Measurements from ENCODE around the gene PECR. TPM values are rescaled to one million over a fixed set of nuclear protein-coding genes. Genes with fewer than 3 reads are reported as not detected.

Gene PECR
- total and polyA plus RNA-seq, 4 donors: 10.6 to 25.9 (median 13.4) TPM

DNA sequence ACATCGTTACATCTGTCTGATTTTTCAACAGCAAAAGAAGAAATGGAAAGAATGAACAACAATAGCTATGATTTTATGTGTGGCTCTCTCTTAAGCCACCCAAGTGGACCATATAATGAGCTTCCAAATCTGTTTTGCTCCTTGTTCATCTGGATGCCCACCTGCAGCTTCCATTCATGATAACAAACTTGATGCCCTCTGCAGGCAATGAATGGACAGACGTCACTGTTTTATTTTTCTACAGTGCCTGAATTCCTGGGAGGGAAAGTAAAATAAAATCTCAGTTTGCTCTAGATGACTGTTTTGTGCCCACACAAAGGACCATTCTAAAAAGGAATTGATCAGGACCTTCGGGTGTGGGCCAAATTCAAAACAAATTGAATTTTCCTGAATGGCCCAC, 73.2 kb downstream of the PECR start:
- H3K27ac ChIP-seq (ENCODE audit: low read depth in 1 of 2, low read length in 1 of 2): no peak overlapping the region
- no peaks in the 10 kb centered on the region for H3K9me3 ChIP-seq (ENCODE audit: control insufficient read depth in 4 of 4, insufficient read depth in 3 of 4, low read length in 3 of 4)
- WGBS, 2 donors: 90 to 92% methylated on average over 3 of the region's 3 CpGs

GRCh38 chr2:216006164-216006663, 75.4 kb downstream of the PECR start:
- WGBS, 2 donors: 28 to 31% methylated on average over 10 of the region's 10 CpGs
- H3K4me1 ChIP-seq (ENCODE audit: control insufficient read depth in 5 of 5, insufficient read depth in 5 of 5, low read length in 5 of 5): peaks cover 0 to 6% (median 0%) of the 10 kb centered on the region in 5 donors
- no peaks in the 10 kb centered on the region for H3K9me3 ChIP-seq (ENCODE audit: control insufficient read depth in 4 of 4, insufficient read depth in 3 of 4, low read length in 3 of 4)
- H3K4me3 ChIP-seq: no peak overlapping the region
- TF ChIP-seq CTCF (IDR thresholded peaks at IDR 0.05; ENCODE audit: control extremely low read depth, extremely low read depth): no peak
- no peaks in the 10 kb centered on the region for H3K36me3 ChIP-seq (ENCODE audit: control insufficient read depth in 4 of 4, insufficient read depth in 4 of 4, low read length in 4 of 4)
- H3K27me3 ChIP-seq (ENCODE audit: control insufficient read depth in 3 of 3, insufficient read depth in 3 of 3, low read length in 2 of 3): no peaks in the 10 kb centered on the region
- H3K27ac ChIP-seq (ENCODE audit: low read depth in 1 of 2, low read length in 1 of 2): no peak overlapping the region
- DNase-seq (no peak), ATAC-seq (ENCODE audit: insufficient read depth, low FRiP score) (peak; percentile 66)
- no peak overlapping the region for H3K9ac ChIP-seq (ENCODE audit: insufficient read depth in 1 of 2, low read length in 2 of 2)

More for the DNA sequence above, 73.2 kb downstream of the PECR start:
- ATAC-seq (ENCODE audit: insufficient read depth, low FRiP score) (no peak), DNase-seq (no peak)
- H3K4me3 ChIP-seq: no peak overlapping the region
- H3K9ac ChIP-seq (ENCODE audit: insufficient read depth in 1 of 2, low read length in 2 of 2): no peak overlapping the region
- peaks cover 0 to 9% (median 0%) of the 10 kb centered on the region in 5 donors for H3K4me1 ChIP-seq (ENCODE audit: control insufficient read depth in 5 of 5, insufficient read depth in 5 of 5, low read length in 5 of 5)
- no peaks in the 10 kb centered on the region for H3K36me3 ChIP-seq (ENCODE audit: control insufficient read depth in 4 of 4, insufficient read depth in 4 of 4, low read length in 4 of 4)
- no peak for TF ChIP-seq CTCF (IDR thresholded peaks at IDR 0.05; ENCODE audit: control extremely low read depth, extremely low read depth)
- H3K27me3 ChIP-seq (ENCODE audit: control insufficient read depth in 3 of 3, insufficient read depth in 3 of 3, low read length in 2 of 3): no peaks in the 10 kb centered on the region

DNA sequence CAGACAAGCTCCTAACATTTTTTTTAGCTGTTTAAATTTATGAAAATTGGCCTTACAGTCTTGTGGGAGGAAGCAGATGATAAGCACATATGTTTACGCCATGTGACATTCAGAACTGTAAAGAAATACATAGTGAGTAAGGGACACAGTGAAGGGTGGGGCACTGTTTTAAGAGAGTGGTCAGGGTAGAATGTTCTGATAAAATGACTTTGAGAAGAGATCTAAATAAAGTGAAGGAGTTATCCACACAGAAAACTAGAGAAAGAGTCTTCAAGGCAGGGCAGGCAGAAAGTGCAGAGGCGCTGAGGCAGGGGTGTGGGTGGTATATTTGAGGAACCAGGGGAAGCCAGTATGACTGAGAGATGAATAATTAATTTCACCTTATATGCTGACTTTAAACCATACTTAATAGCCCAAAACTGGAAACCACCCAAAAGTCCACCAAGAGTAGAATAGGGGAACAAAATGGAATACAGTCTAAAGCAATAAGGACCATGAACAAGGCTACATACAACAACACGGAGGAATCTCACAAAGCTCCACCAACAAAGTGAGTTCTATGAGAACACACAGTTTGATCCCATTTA, 76.8 kb downstream of the PECR start:
- Histone ChIP-seq H3K36me3 (ENCODE audit: control insufficient read depth in 4 of 4, insufficient read depth in 4 of 4, low read length in 4 of 4) (no peaks in the 10 kb centered on the region), H3K4me3 (no peak overlapping the region), H3K9ac (ENCODE audit: insufficient read depth in 1 of 2, low read length in 2 of 2) (no peak overlapping the region), H3K4me1 (ENCODE audit: control insufficient read depth in 5 of 5, insufficient read depth in 5 of 5, low read length in 5 of 5) (peaks cover 0 to 6% (median 0%) of the 10 kb centered on the region in 5 donors), H3K9me3 (ENCODE audit: control insufficient read depth in 4 of 4, insufficient read depth in 3 of 4, low read length in 3 of 4) (no peaks in the 10 kb centered on the region), H3K27me3 (ENCODE audit: control insufficient read depth in 3 of 3, insufficient read depth in 3 of 3, low read length in 2 of 3) (no peaks in the 10 kb centered on the region), H3K27ac (ENCODE audit: low read depth in 1 of 2, low read length in 1 of 2) (no peak overlapping the region)
- TF ChIP-seq CTCF (IDR thresholded peaks at IDR 0.05; ENCODE audit: control extremely low read depth, extremely low read depth): no peak
- no peak for DNase-seq
- ATAC-seq (ENCODE audit: insufficient read depth, low FRiP score): no peak
- WGBS, 2 donors: 69 to 82% methylated on average over 3 of the region's 3 CpGs
